GM12878 (cell line): ENCODE measurements around the gene LSP1. TPM values are rescaled to one million over a fixed set of nuclear protein-coding genes. Genes with fewer than 3 reads are reported as not detected.
A peak's percentile ranks its signal among the peaks of the same experiment; 100 is the strongest.

Experiments
- ATF2 ChIP-seq: IDR thresholded peaks from 2 replicates; pipeline ENCODE4 v1.6.1; 2012; ENCODE audit warnings: low read length, inconsistent platforms
- BACH1 ChIP-seq: fragments of 450-650 bp; IDR thresholded peaks from 2 replicates; pipeline ENCODE4 v1.6.1; 2017; ENCODE audit warnings: mild to moderate bottlenecking, borderline replicate concordance
- BHLHE40 ChIP-seq, 2 experiments: fragments of 450-650 bp in 1 of 2; IDR thresholded peaks; 2 replicates each; pipeline ENCODE4 v1.6.1; 2011 to 2017; ENCODE audit warnings: low read depth in 2 of 2, borderline replicate concordance in 1 of 2, improper control_type of control experiment in 1 of 2, low read length in 1 of 2, mild to moderate bottlenecking in 1 of 2
- CHD1 ChIP-seq: IDR thresholded peaks from 2 replicates; pipeline ENCODE4 v1.6.1; 2012; ENCODE audit warnings: low read depth, low read length, improper control_type of control experiment
- CUX1 ChIP-seq: IDR thresholded peaks from 2 replicates; pipeline ENCODE4 v1.6.1; 2012; ENCODE audit warnings: improper control_type of control experiment, low read depth, low read length; ENCODE audit not compliant: insufficient replicate concordance
- ESRRA ChIP-seq: IDR thresholded peaks from 2 replicates; pipeline ENCODE4 v1.6.1; 2012; ENCODE audit warnings: mild to moderate bottlenecking, low read length, improper control_type of control experiment
- FOXM1 ChIP-seq: IDR thresholded peaks from 2 replicates; pipeline ENCODE4 v1.6.1; 2012; ENCODE audit warnings: low read depth, mild to moderate bottlenecking, inconsistent platforms, low read length, moderate library complexity
- IKZF1 ChIP-seq: fragments of 450-650 bp; conservative IDR thresholded peaks from 2 replicates; pipeline ENCODE4 v1.6.1; 2017; ENCODE audit warnings: antibody characterized with exemption, mild to moderate bottlenecking
- IKZF2 ChIP-seq, 2 experiments: fragments of 450-650 bp; IDR thresholded peaks; 2 replicates each; pipeline ENCODE4 v1.6.1; 2017; ENCODE audit warnings: mild to moderate bottlenecking in 2 of 2, moderate library complexity in 2 of 2
- IRF5 ChIP-seq: fragments of 450-650 bp; IDR thresholded peaks from 2 replicates; pipeline ENCODE4 v1.6.1; 2017; ENCODE audit warnings: borderline replicate concordance
- MTA2 ChIP-seq: fragments of 450-650 bp; IDR thresholded peaks from 2 replicates; pipeline ENCODE4 v1.6.1; 2016; ENCODE audit warnings: low read depth, mild to moderate bottlenecking, moderate library complexity
- NFYA ChIP-seq: IDR thresholded peaks from 2 replicates; pipeline ENCODE4 v1.6.1; 2011; ENCODE audit warnings: low read depth, mild to moderate bottlenecking, low read length, improper control_type of control experiment, borderline replicate concordance
- NKRF ChIP-seq: fragments of 450-650 bp; conservative IDR thresholded peaks from 2 replicates; pipeline ENCODE4 v1.6.1; 2017; ENCODE audit warnings: mild to moderate bottlenecking, moderate library complexity
- PAX5 ChIP-seq: IDR thresholded peaks from 2 replicates; pipeline ENCODE4 v1.6.1; 2011; ENCODE audit warnings: low read depth, low read length, borderline replicate concordance
- PBX3 ChIP-seq: IDR thresholded peaks from 2 replicates; pipeline ENCODE4 v1.6.1; 2011; ENCODE audit warnings: mild to moderate bottlenecking, low read depth, low read length, moderate library complexity; ENCODE audit not compliant: insufficient replicate concordance
- SMARCA5 ChIP-seq: fragments of 450-650 bp; IDR thresholded peaks from 2 replicates; pipeline ENCODE4 v1.6.1; 2017; ENCODE audit warnings: mild to moderate bottlenecking
- STAT1 ChIP-seq: fragments of 450-650 bp; conservative IDR thresholded peaks from 2 replicates; pipeline ENCODE4 v1.6.1; 2014; ENCODE audit warnings: antibody characterized with exemption, mild to moderate bottlenecking
- STAT3 ChIP-seq: IDR thresholded peaks from 2 replicates; pipeline ENCODE4 v1.6.1; 2011; ENCODE audit warnings: low read depth, low read length, improper control_type of control experiment
- TBL1XR1 ChIP-seq: IDR thresholded peaks from 2 replicates; pipeline ENCODE4 v1.6.1; 2012; ENCODE audit warnings: low read depth, low read length, improper control_type of control experiment
- ZNF384 ChIP-seq: IDR thresholded peaks from 2 replicates; pipeline ENCODE4 v1.6.1; 2012; ENCODE audit warnings: low read depth, mild to moderate bottlenecking, low read length, improper control_type of control experiment, borderline replicate concordance
- polyA plus RNA-seq, 11 experiments: library from polyadenylated mRNA; depleted of rRNA in 4 of 11; unstranded in 6 of 11; stranded (reverse) in 5 of 11; fragments of >200 nt; fragmentation: Nextera tagmentation in 4 of 11; fragmentation: Illumina TruSeq in 1 of 11; extraction: Ambion mirVana in 4 of 11; extraction: Trizol in 1 of 11; gene quantifications; 1 replicate in 1 of 11; 2 replicates in 10 of 11; pipeline versions ENCODE4 v1.2.1 to v1.2.3, GENCODE V29; 2011 to 2016; ENCODE audit warnings: inconsistent platforms in 2 of 11, missing spikeins in 2 of 11, low read depth in 1 of 11
- total RNA-seq, 4 experiments: library from RNA; depleted of rRNA in 3 of 4; stranded (reverse); fragments of >200 nt in 3 of 4; fragmentation: Illumina TruSeq in 1 of 4; extraction: Trizol in 1 of 4; gene quantifications; 2 replicates each; pipeline versions ENCODE4 v1.2.1 to v1.2.3, GENCODE V29; 2013 to 2021

Gene LSP1
- total and polyA plus RNA-seq, 10 of the 15 experiments (the other 5 are each of a cell fraction or from before 2014, with no cell fraction given), result 19.2 to 488 (median 369) TPM

GRCh38 chr11:1852877-1853276 is at the start of gene LSP1 (continued):
- TF ChIP-seq BACH1 (peak; percentile 87; the same call in 1 of the 2 replicates), MTA2 (peak; percentile 90), ZNF384 (peak; percentile 98), PBX3 (peak; percentile 54), NFYA (no peak), ESRRA (0 out of 2 replicates have a peak, but pooled peaks have one; percentile 59), IRF5 (no peak), STAT3 (0 out of 2 replicates have a peak, but pooled peaks have one; percentile 53), ATF2 (no peak), IKZF2 (IDR thresholded peaks at IDR 0.05) (peak; percentile 97 to 98), STAT1 (0 out of 2 replicates have a peak, but pooled peaks have one; percentile 19), BHLHE40 (IDR thresholded peaks at IDR 0.05; ENCODE audit: borderline replicate concordance in 1 of 2, low read depth in 2 of 2, low read length in 1 of 2) (peak; percentile 90 to 91), CHD1 (no peak), IKZF1 (peak; percentile 97), SMARCA5 (no peak), TBL1XR1 (peak; percentile 99), NKRF (no peak; the same call in 1 of the 2 replicates), PAX5 (peak; percentile 99), CUX1 (no peak), FOXM1 (no peak)
